Activated CD4-positive, alpha-beta T cell treated with anti-CD3 and anti-CD28 coated beads for 24 hours (primary cell): ENCODE results near the gene WDFY4.

Source experiments
- DNase-seq, 2 donors: peaks; one replicate each; pipeline ENCODE4 v3.0.0-alpha.2; 2020; ENCODE audit warnings: low read depth in 2 of 2

WDFY4 gene

GRCh38 chr10:48879451-48879850 lies 194.8 kb downstream of the WDFY4 start:
- DNase-seq, result no peak

GRCh38 chr10:48880016-48880705 lies 195.5 kb downstream of the WDFY4 start:
- DNase-seq, result no peak

GRCh38 chr10:48881937-48882336 lies 197.3 kb downstream of the WDFY4 start:
- no peak for DNase-seq

- DNase-seq, result no peak
Measured at GRCh38 chr10:48882881-48883280, 198.2 kb downstream of the WDFY4 start.

- no peak for DNase-seq
Measured at GRCh38 chr10:48883701-48884100, 199.0 kb downstream of the WDFY4 start.

- no peak for DNase-seq
Measured at GRCh38 chr10:48884179-48885045, 199.7 kb downstream of the WDFY4 start.

- DNase-seq, result no peak
Measured at GRCh38 chr10:48885376-48885775, 200.7 kb downstream of the WDFY4 start.

- DNase-seq, result no peak
Measured at GRCh38 chr10:48887982-48888381, 203.3 kb downstream of the WDFY4 start.

GRCh38 chr10:48890888-48891850 lies 206.5 kb downstream of the WDFY4 start:
- DNase-seq, result no peak

- DNase-seq, result no peak
Measured at GRCh38 chr10:48894911-48895802, 210.5 kb downstream of the WDFY4 start.

- DNase-seq, result no peak
Measured at GRCh38 chr10:48895803-48896195, 211.1 kb downstream of the WDFY4 start.

- DNase-seq, result no peak
Measured at GRCh38 chr10:48896756-48897440, 212.2 kb downstream of the WDFY4 start.

- no peak for DNase-seq
Measured at GRCh38 chr10:48897441-48897790, 212.7 kb downstream of the WDFY4 start.

- DNase-seq, result no peak
Measured at GRCh38 chr10:48898426-48898825, 213.8 kb downstream of the WDFY4 start.

- DNase-seq, result no peak
Measured at GRCh38 chr10:48899781-48900180, 215.1 kb downstream of the WDFY4 start.

GRCh38 chr10:48900371-48900801 lies 215.7 kb downstream of the WDFY4 start:
- no peak for DNase-seq

GRCh38 chr10:48901319-48901718 lies 216.6 kb downstream of the WDFY4 start:
- DNase-seq, result no peak

GRCh38 chr10:48902096-48902495 lies 217.4 kb downstream of the WDFY4 start:
- DNase-seq, result no peak

- no peak for DNase-seq
Measured at GRCh38 chr10:48903151-48903550, 218.5 kb downstream of the WDFY4 start.

- DNase-seq, result no peak
Measured at GRCh38 chr10:48904861-48905260, 220.2 kb downstream of the WDFY4 start.
